Measurements from ENCODE around the gene ZCCHC3. TPM values are rescaled to one million over a fixed set of nuclear protein-coding genes. Genes with fewer than 3 reads are reported as not detected.

Gene ZCCHC3
- total and polyA plus RNA-seq, 8 donors, result 4.2 to 10.7 (median 6.2) TPM

DNA sequence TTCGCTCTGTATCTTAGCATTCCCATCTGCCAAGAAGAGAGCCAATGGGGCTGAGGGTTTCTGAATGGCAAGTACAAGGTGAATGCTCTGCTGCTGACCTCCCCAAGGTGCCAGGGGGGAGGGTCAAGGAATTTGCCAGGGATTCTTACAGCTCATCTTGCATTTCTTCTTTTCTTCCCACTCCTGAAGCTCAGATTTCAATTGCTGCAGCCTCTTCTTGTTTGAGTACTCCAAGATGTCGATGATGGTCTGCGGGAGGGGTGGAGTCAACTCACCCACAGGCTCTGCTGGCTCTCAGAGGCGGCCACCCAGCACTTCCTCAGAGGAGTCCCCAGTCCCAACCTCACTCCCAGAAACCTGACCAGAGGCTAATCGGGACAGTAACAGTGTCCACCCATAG is 19.2 kb upstream of the ZCCHC3 start:
- DNase-seq, result no peak
- no peaks in the 10 kb centered on the region for H3K27me3 ChIP-seq
- no peaks in the 10 kb centered on the region for H3K4me1 ChIP-seq
- TF ChIP-seq, protein P1, sequence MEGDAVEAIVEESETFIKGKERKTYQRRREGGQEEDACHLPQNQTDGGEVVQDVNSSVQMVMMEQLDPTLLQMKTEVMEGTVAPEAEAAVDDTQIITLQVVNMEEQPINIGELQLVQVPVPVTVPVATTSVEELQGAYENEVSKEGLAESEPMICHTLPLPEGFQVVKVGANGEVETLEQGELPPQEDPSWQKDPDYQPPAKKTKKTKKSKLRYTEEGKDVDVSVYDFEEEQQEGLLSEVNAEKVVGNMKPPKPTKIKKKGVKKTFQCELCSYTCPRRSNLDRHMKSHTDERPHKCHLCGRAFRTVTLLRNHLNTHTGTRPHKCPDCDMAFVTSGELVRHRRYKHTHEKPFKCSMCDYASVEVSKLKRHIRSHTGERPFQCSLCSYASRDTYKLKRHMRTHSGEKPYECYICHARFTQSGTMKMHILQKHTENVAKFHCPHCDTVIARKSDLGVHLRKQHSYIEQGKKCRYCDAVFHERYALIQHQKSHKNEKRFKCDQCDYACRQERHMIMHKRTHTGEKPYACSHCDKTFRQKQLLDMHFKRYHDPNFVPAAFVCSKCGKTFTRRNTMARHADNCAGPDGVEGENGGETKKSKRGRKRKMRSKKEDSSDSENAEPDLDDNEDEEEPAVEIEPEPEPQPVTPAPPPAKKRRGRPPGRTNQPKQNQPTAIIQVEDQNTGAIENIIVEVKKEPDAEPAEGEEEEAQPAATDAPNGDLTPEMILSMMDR (IDR thresholded peaks at IDR 0.05), result no peak
- ATAC-seq, result no peak
- H3K9me3 ChIP-seq, result no peaks in the 10 kb centered on the region
- H3K27ac ChIP-seq, result no peak overlapping the region
- WGBS, 2 donors, result 94 to 97% methylated on average over 5 of the region's 5 CpGs
- H3K4me3 ChIP-seq, result no peak overlapping the region
- intact Hi-C loops (cut with DNase I), result no loop called here
- no peaks in the 10 kb centered on the region for H3K36me3 ChIP-seq
- FAIRE-seq, result no peak

DNA sequence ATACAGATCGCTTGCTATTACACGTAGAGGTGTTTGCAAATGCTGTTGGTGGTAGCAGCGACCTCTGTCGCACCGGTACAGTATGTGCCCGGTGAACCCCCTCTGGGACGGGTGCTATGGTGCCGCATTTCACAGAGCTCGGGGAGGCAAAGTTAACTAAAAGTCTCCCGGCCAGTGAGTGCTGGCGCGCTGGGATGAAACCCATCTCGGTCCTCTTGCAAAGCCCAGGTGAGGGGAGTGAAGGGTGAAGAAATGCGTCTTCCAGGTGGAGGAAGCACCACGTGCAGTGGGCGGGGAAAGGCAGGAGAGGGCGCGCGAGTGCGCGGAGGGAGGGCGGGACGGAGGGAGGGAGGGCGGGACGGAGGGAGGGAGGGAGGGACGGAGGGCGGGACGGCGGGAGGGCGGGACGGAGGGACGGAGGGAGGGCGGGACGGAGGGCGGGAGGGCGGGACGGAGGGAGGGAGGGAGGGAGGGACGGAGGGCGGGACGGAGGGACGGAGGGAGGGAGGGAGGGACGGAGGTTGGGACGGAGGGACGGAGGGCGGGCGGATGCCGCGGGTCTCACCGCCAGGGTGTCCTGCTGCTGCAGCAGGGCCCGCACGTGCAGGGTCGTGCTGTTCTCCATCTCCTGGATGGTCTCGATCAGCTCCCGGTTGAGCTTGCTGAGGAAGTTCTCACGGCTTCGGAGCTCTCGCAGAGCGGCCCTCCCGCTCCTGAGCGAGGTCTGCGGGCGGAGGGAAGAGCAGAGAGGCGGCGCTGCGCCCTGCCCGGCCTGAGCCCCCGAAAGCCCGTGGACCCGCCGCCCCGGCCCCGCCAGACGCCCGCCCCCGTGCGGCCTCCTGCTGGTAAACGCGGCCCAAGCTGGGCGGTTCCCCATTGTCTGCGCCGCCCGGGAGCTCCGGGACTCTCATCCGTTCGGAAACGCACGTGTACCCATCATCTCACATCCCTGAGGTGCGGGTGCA is 18.5 kb upstream of the ZCCHC3 start:
- H3K4me3 ChIP-seq, result no peak overlapping the region
- WGBS, 2 donors, result 89% methylated on average over 57 to 76 of the region's 88 CpGs
- H3K36me3 ChIP-seq, result no peaks in the 10 kb centered on the region
- DNase-seq (no peak), FAIRE-seq (no peak), ATAC-seq (peak in 3 of 4 donors; percentile 16 to 63 (median 24))
- H3K27ac ChIP-seq, result no peak overlapping the region
- TF ChIP-seq, protein P1 (IDR thresholded peaks at IDR 0.05), result no peak
- no peaks in the 10 kb centered on the region for H3K27me3 ChIP-seq
- no peaks in the 10 kb centered on the region for H3K4me1 ChIP-seq
- intact Hi-C loops (cut with DNase I), result no loop called here
- H3K9me3 ChIP-seq, result no peaks in the 10 kb centered on the region

DNA sequence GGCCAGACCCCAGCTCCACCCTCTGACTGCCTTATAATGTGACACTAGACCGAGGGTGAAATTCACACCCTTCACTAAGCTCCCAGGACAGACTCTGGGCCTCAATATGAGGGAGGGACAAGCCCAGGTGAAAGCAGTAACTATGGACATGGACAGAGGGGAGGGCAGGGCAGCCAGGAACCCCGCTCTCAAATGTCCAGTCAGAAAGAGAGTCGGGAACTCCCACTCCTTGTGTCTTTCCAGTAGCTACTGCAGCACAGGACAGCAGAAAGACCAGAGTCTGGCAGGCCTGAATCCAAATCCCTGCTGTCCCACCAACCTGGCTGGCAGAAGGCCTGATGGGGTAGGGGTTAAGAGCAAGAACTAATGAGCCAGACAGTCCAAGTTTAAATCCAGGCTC is 13.2 kb upstream of the ZCCHC3 start:
- FAIRE-seq (no peak), DNase-seq (no peak), ATAC-seq (no peak)
- intact Hi-C loops (cut with DNase I), result no loop called here
- no peak overlapping the region for H3K4me3 ChIP-seq
- H3K27me3 ChIP-seq, result no peaks in the 10 kb centered on the region
- H3K36me3 ChIP-seq, result no peaks in the 10 kb centered on the region
- peaks cover 0 to under 1% (median 0%) of the 10 kb centered on the region in 3 donors for H3K4me1 ChIP-seq
- H3K27ac ChIP-seq, result no peak overlapping the region
- no peaks in the 10 kb centered on the region for H3K9me3 ChIP-seq
- WGBS, 2 donors, result 57 to 67% methylated on average over 3 of the region's 3 CpGs
- TF ChIP-seq, protein P1 (IDR thresholded peaks at IDR 0.05), result no peak

GRCh38 chr20:286508-286907 is 10.9 kb upstream of the ZCCHC3 start:
- intact Hi-C loops (cut with DNase I), result no loop called here
- Histone ChIP-seq H3K9me3 (no peaks in the 10 kb centered on the region), H3K36me3 (no peaks in the 10 kb centered on the region), H3K4me1 (peaks cover 0 to 6% (median 0%) of the 10 kb centered on the region in 3 donors), H3K4me3 (no peak overlapping the region), H3K27ac (no peak overlapping the region), H3K27me3 (no peaks in the 10 kb centered on the region)
- no peak for DNase-seq
- FAIRE-seq, result no peak
- 59 to 67% methylated on average over 2 of the region's 2 CpGs for WGBS, 2 donors
- ATAC-seq, result no peak
- TF ChIP-seq, protein P1 (IDR thresholded peaks at IDR 0.05), result no peak
